Naive thymus-derived CD8-positive, alpha-beta T cell (primary cell): ENCODE data around the gene KRTAP3-2. TPM values are rescaled to one million over a fixed set of nuclear protein-coding genes. Genes with fewer than 3 reads are reported as not detected.

Experiments used
- ATAC-seq, 2 donors: fragments of 150-1000 bp; cut with Tn5 transposase in 1 of 2; sonication (Bioruptor Pico), chemical (Tn5 transposase) in 1 of 2; 1 replicate in 1 of 2; 2 replicates in 1 of 2; pipeline ENCODE4 v1.10.0; 2021; ENCODE audit warnings: mild to moderate bottlenecking in 2 of 2, moderate library complexity in 2 of 2
- POLR2A ChIA-PET: fragments of 350-600 bp; sonication (Branson Sonifier 250); formaldehyde crosslinking; loops from one replicate; lab custom pipeline; 2021; ENCODE audit warnings: antibody characterized with exemption; lab: Charles Lee
- DNase-seq, 10 donors: peaks; one replicate each; pipeline versions ENCODE4 v3.0.0 to v3.0.0-alpha.2; 2020 to 2022
- H3K27ac Mint-ChIP-seq, 10 donors: one replicate each; pipeline ENCODE4 v1.8.0; 2020 to 2022; ENCODE audit warnings: mild to moderate bottlenecking in 10 of 10, mixed read lengths in 10 of 10, moderate library complexity in 4 of 10, inconsistent platforms in 1 of 10
- H3K27me3 Mint-ChIP-seq, 5 donors: one replicate each; pipeline ENCODE4 v1.8.0; 2021 to 2022; ENCODE audit warnings: mixed read lengths in 5 of 5
- H3K36me3 Mint-ChIP-seq, 3 donors: one replicate each; pipeline ENCODE4 v1.8.0; 2020 to 2022; ENCODE audit warnings: mixed read lengths in 3 of 3, mild to moderate bottlenecking in 2 of 3, inconsistent platforms in 1 of 3
- H3K4me1 Mint-ChIP-seq, 4 donors: one replicate each; pipeline ENCODE4 v1.8.0; 2021 to 2022; ENCODE audit warnings: mixed read lengths in 4 of 4
- H3K4me3 Mint-ChIP-seq, 10 donors: one replicate each; pipeline ENCODE4 v1.8.0; 2020 to 2022; ENCODE audit warnings: mild to moderate bottlenecking in 10 of 10, mixed read lengths in 10 of 10, moderate library complexity in 6 of 10, inconsistent platforms in 1 of 10
- H3K9me3 Mint-ChIP-seq, 9 donors: one replicate each; pipeline ENCODE4 v1.8.0; 2020 to 2022; ENCODE audit warnings: mixed read lengths in 9 of 9, mild to moderate bottlenecking in 3 of 9, inconsistent platforms in 1 of 9, moderate library complexity in 1 of 9
- polyA plus RNA-seq, 3 donors: library from polyadenylated mRNA; unstranded; fragments of 300-500 nt; fragmentation: Illumina TruSeq; gene quantifications; one replicate each; pipeline ENCODE4 v1.2.3, GENCODE V29; 2021
- total RNA-seq, 8 experiments: library from RNA in 2 of 8; stranded (reverse) in 2 of 8; gene quantifications; one replicate each; pipeline ENCODE4 v1.2.3 and lab custom pipeline; 2021 to 2026

Gene KRTAP3-2
- total and polyA plus RNA-seq, 5 experiments from 2014 or later: not detected

GRCh38 chr17:41003926-41004325 lies 4.2 kb upstream of the KRTAP3-2 start:
- Mint-ChIP-seq H3K27me3 (peaks cover 3 to 22% (median 8%) of the 10 kb centered on the region in 5 donors), H3K36me3 (no peaks in the 10 kb centered on the region)
- POLR2A ChIA-PET: no interaction called here

DNA sequence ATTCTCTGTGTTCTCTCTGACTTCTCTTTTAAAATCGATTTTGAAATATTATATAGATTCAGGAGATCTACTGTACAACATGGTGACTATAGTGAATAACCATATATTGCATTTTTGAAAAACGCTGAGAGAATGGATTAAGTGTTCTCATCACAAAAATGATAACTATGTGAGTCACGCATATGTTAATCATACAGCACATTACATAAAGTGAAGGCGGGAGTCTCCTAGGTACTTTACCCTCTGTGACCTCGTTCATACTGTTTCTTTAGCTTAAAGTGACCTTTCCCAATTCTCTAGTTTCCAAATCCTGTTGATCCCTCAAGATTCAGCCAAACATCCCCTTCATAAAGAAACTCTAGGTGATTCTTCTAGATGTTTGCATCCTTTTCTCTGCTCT lies 3.1 kb upstream of the KRTAP3-2 start:
- H3K9me3 Mint-ChIP-seq: no peaks in the 10 kb centered on the region
- H3K4me3 Mint-ChIP-seq: no peak overlapping the region
- no peaks in the 10 kb centered on the region for H3K4me1 Mint-ChIP-seq
- ATAC-seq (no peak), DNase-seq (no peak)
- H3K36me3 Mint-ChIP-seq: no peaks in the 10 kb centered on the region
- peaks cover 9 to 26% (median 14%) of the 10 kb centered on the region in 5 donors for H3K27me3 Mint-ChIP-seq
- H3K27ac Mint-ChIP-seq: no peak overlapping the region
- POLR2A ChIA-PET: no interaction called here

More at GRCh38 chr17:41003926-41004325, 4.2 kb upstream of the KRTAP3-2 start:
- H3K4me3 Mint-ChIP-seq: no peak overlapping the region
- no peaks in the 10 kb centered on the region for H3K4me1 Mint-ChIP-seq
- H3K9me3 Mint-ChIP-seq: no peaks in the 10 kb centered on the region
- H3K27ac Mint-ChIP-seq: no peak overlapping the region
- no peak for DNase-seq
- ATAC-seq: no peak

GRCh38 chr17:41001795-41002194 lies 2.1 kb upstream of the KRTAP3-2 start:
- Mint-ChIP-seq H3K9me3 (no peaks in the 10 kb centered on the region), H3K36me3 (no peaks in the 10 kb centered on the region), H3K4me3 (no peak overlapping the region), H3K4me1 (no peaks in the 10 kb centered on the region), H3K27me3 (peaks cover 15 to 35% (median 24%) of the 10 kb centered on the region in 5 donors), H3K27ac (no peak overlapping the region)
- ATAC-seq (no peak), DNase-seq (no peak)
- POLR2A ChIA-PET: no interaction called here

DNA sequence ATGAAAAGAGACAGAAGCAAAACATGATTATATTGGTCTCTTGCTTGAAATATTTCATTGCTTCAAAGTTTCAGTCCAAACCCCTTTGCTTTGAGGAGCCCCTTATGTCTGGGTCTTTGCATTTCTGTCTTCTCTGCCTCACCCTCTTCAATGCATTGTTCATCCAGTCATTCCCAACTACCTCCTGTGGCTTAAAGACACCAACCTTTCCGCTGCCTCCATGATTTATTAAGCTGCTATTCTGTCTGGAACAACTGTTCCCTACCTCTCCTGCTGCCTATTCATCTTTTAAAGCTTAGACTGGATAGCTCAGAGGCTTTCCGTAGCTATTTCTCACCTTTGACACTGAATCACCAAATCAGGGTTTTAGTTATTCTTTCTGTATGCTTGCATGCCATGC lies 2.3 kb downstream of the KRTAP3-2 start:
- Mint-ChIP-seq H3K4me3 (no peak overlapping the region), H3K9me3 (no peaks in the 10 kb centered on the region), H3K27ac (no peak overlapping the region), H3K27me3 (peaks cover 30 to 57% (median 50%) of the 10 kb centered on the region in 5 donors), H3K36me3 (peaks cover 0 to 4% (median 2%) of the 10 kb centered on the region in 3 donors), H3K4me1 (peaks cover 0 to 2% (median 0%) of the 10 kb centered on the region in 4 donors)
- ATAC-seq (no peak), DNase-seq (no peak)
- POLR2A ChIA-PET: no interaction called here

- H3K27me3 Mint-ChIP-seq: peaks cover 32 to 62% (median 51%) of the 10 kb centered on the region in 5 donors
- peaks cover 0 to 7% (median 4%) of the 10 kb centered on the region in 3 donors for H3K36me3 Mint-ChIP-seq
- DNase-seq (no peak), ATAC-seq (no peak)
- H3K9me3 Mint-ChIP-seq: no peaks in the 10 kb centered on the region
- no peak overlapping the region for H3K27ac Mint-ChIP-seq
- POLR2A ChIA-PET: no interaction called here
- H3K4me1 Mint-ChIP-seq: peaks cover 0 to 2% (median 0%) of the 10 kb centered on the region in 4 donors
- no peak overlapping the region for H3K4me3 Mint-ChIP-seq
These were observed 2.9 kb downstream of the KRTAP3-2 start for GRCh38 chr17:40996829-40997228.

GRCh38 chr17:40995116-40995515 lies 4.6 kb downstream of the KRTAP3-2 start:
- Mint-ChIP-seq H3K27me3 (peaks cover 30 to 62% (median 48%) of the 10 kb centered on the region in 5 donors), H3K4me3 (no peak overlapping the region), H3K4me1 (peaks cover 0 to 2% (median 0%) of the 10 kb centered on the region in 4 donors), H3K36me3 (peaks cover 0 to 7% (median 4%) of the 10 kb centered on the region in 3 donors), H3K27ac (no peak overlapping the region), H3K9me3 (no peaks in the 10 kb centered on the region)
- no peak for DNase-seq
- no peak for ATAC-seq
- POLR2A ChIA-PET: no interaction called here

DNA sequence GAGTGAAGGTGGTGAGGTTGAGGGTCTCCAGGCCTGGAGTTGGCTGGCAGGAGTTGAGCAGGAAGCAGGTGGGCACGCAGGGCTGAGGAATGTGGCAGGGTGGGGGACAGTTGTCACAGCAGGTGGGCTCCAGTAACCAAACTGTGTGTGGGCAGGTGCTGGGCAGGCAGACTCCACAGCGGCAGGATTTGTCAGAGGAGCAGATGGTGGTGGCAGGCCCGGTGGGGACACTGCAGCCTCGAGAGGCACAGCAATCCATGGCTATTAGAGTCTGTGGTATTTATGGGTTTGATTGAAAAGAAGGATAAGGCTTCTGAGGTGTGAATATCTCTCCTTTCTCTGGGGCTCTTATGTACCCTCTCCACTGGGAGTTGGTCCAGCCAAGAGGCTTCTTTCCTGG lies 5.9 kb downstream of the KRTAP3-2 start, which contains the start of gene KRTAP3-3:
TSS of gene KRTAP3-3 (minus strand) at position 326 of the 400 bp plus-strand sequence. CDS start at position 259, 67 bp downstream.
- peaks cover 0 to 7% (median 4%) of the 10 kb centered on the region in 3 donors for H3K36me3 Mint-ChIP-seq
- H3K9me3 Mint-ChIP-seq: no peaks in the 10 kb centered on the region
- POLR2A ChIA-PET: no interaction called here
- ATAC-seq (no peak), DNase-seq (no peak)
- H3K27me3 Mint-ChIP-seq: peaks cover 28 to 54% (median 40%) of the 10 kb centered on the region in 5 donors
- peaks cover 0 to 2% (median 0%) of the 10 kb centered on the region in 4 donors for H3K4me1 Mint-ChIP-seq
- no peak within 1 kb of the TSS for H3K27ac Mint-ChIP-seq
- H3K4me3 Mint-ChIP-seq: no peak within 1 kb of the TSS

GRCh38 chr17:40993084-40993483 lies 6.6 kb downstream of the KRTAP3-2 start:
- Mint-ChIP-seq H3K4me1 (peaks cover 0 to 2% (median 0%) of the 10 kb centered on the region in 4 donors), H3K9me3 (no peaks in the 10 kb centered on the region), H3K27me3 (peaks cover 27 to 48% (median 41%) of the 10 kb centered on the region in 5 donors), H3K27ac (no peak overlapping the region), H3K36me3 (peaks cover 0 to 7% (median 4%) of the 10 kb centered on the region in 3 donors), H3K4me3 (no peak overlapping the region)
- DNase-seq: no peak
- POLR2A ChIA-PET: no interaction called here
- no peak for ATAC-seq

DNA sequence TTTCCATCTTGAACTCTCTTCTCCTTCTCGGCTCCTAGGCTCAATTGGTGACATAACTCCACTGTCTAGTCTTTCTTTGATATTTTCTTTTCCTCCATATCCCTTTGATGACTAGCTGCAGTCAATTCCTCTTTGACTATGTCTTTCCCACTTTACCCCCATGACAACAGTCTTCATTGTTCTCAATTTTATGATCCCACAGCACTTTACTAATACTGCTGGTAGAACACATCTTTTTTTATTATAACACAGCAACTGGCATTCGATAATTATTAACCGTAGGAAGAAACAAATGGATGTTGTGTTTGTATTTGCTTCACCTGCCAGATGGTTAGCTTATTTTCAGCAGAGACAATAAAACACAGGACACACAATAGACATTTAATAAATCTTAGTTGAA lies 7.0 kb downstream of the KRTAP3-2 start:
- peaks cover 23 to 47% (median 38%) of the 10 kb centered on the region in 5 donors for H3K27me3 Mint-ChIP-seq
- no peak overlapping the region for H3K4me3 Mint-ChIP-seq
- peaks cover 0 to 7% (median 4%) of the 10 kb centered on the region in 3 donors for H3K36me3 Mint-ChIP-seq
- no peak for DNase-seq
- H3K4me1 Mint-ChIP-seq: peaks cover 0 to 2% (median 0%) of the 10 kb centered on the region in 4 donors
- no peak overlapping the region for H3K27ac Mint-ChIP-seq
- no peaks in the 10 kb centered on the region for H3K9me3 Mint-ChIP-seq
- POLR2A ChIA-PET: no interaction called here
- ATAC-seq: no peak

- Mint-ChIP-seq H3K4me3 (no peak overlapping the region), H3K27ac (no peak overlapping the region), H3K27me3 (peaks cover 3 to 26% (median 11%) of the 10 kb centered on the region in 5 donors), H3K9me3 (no peaks in the 10 kb centered on the region), H3K4me1 (peaks cover 0 to 2% (median 0%) of the 10 kb centered on the region in 4 donors), H3K36me3 (no peaks in the 10 kb centered on the region)
- DNase-seq (no peak), ATAC-seq (no peak)
- POLR2A ChIA-PET: no interaction called here
These were observed 12.8 kb downstream of the KRTAP3-2 start for GRCh38 chr17:40986920-40987319.

GRCh38 chr17:40984226-40984625 lies 15.5 kb downstream of the KRTAP3-2 start, which contains the start of gene KRT40:
TSS of gene KRT40 (minus strand) at chr17:40984326. CDS start at chr17:40984273, 53 bp downstream.
- POLR2A ChIA-PET: interaction anchor here (0.5 kb wide), 1 partner anchor 575 kb away, joined by 3 read pairs; no protein-coding TSS in a partner anchor
- H3K36me3 Mint-ChIP-seq: no peaks in the 10 kb centered on the region
- H3K27ac Mint-ChIP-seq: no peak within 1 kb of the TSS
- ATAC-seq (no peak), DNase-seq (no peak)
- peaks cover 0 to 2% (median under 1%) of the 10 kb centered on the region in 4 donors for H3K4me1 Mint-ChIP-seq
- no peak within 1 kb of the TSS for H3K4me3 Mint-ChIP-seq
- no peaks in the 10 kb centered on the region for H3K9me3 Mint-ChIP-seq
- peaks cover 6 to 23% (median 10%) of the 10 kb centered on the region in 5 donors for H3K27me3 Mint-ChIP-seq

DNA sequence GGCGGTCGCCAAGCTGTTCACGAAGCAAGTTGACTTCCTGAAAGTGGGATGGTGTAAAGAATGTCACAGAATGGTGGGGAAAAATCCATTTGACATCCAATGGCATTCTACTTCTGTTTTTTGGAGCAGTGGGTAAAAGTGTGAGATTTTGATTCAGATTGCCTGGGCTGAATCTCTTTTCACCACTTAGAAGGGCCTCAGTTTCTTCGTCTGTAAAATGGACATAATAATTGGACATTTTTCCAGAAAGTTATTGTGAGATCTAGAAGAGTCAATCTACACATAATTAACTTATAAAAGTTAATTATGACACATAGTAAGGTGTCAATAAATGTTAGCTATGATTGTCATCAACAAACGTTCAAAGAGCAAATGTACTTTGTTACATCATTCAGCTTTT lies 18.6 kb downstream of the KRTAP3-2 start:
- H3K9me3 Mint-ChIP-seq: no peaks in the 10 kb centered on the region
- DNase-seq (no peak), ATAC-seq (no peak)
- no peak overlapping the region for H3K27ac Mint-ChIP-seq
- H3K27me3 Mint-ChIP-seq: peaks cover 6 to 20% (median 10%) of the 10 kb centered on the region in 5 donors
- H3K4me1 Mint-ChIP-seq: peaks cover 0 to 2% (median 0%) of the 10 kb centered on the region in 4 donors
- POLR2A ChIA-PET: no interaction called here
- H3K36me3 Mint-ChIP-seq: no peaks in the 10 kb centered on the region
- H3K4me3 Mint-ChIP-seq: no peak overlapping the region

DNA sequence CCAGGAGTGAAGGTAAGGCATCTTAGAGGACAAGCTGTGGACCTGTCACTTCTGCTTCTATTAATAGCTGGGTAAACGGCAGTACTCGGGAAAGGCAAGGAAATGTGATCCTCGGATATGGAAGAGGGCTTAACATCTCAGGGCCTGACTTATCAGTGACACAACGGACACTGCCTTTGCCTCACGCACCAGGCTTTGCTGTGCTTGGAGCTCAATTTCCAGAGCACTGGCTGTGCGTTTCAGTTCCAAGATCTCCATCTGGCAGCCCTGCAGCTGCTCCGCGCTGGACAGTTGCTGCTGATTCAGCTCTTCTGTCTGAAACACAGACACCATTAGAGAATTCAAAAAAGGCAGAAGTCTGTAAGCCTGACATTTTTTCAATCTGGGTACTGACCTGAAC lies 19.1 kb downstream of the KRTAP3-2 start:
- H3K27me3 Mint-ChIP-seq: peaks cover 6 to 21% (median 15%) of the 10 kb centered on the region in 5 donors
- POLR2A ChIA-PET: no interaction called here

More for the DNA sequence above, 19.1 kb downstream of the KRTAP3-2 start:
- H3K27ac Mint-ChIP-seq: no peak overlapping the region
- no peaks in the 10 kb centered on the region for H3K36me3 Mint-ChIP-seq
- DNase-seq: no peak
- no peak for ATAC-seq
- no peaks in the 10 kb centered on the region for H3K9me3 Mint-ChIP-seq
- H3K4me3 Mint-ChIP-seq: no peak overlapping the region
- H3K4me1 Mint-ChIP-seq: peaks cover 0 to 2% (median 0%) of the 10 kb centered on the region in 4 donors
